ENCODE results near the gene PCYT2. TPM values are rescaled to one million over a fixed set of nuclear protein-coding genes. Genes with fewer than 3 reads are reported as not detected.

Gene PCYT2
- total RNA-seq, 1 donor from 2014 or later = 24.5 TPM

DNA sequence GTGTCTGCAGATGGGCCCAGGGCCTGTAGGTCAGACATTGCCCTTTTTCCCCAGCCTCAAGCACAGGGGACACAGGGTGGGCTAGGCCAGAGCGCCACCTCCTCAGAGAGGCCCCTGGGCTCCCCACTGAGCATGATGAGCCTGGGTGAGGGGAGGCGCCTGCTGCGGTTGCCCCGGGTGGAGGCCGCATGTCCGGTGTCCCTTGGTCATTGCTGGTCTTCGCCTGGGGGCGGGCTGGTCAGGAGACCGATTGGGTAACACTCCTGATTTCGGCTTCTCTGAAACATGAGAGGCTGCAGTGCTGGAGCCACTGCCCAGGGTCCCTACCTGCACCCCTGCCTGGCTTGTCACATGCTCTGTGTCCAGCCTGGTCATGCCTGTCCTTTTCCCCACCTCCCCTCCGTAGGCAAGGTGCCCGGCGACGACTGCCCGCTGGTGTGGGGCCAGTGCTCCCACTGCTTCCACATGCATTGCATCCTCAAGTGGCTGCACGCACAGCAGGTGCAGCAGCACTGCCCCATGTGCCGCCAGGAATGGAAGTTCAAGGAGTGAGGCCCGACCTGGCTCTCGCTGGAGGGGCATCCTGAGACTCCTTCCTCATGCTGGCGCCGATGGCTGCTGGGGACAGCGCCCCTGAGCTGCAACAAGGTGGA is 11.6 kb downstream of the PCYT2 start:
- DNase-seq = no peak

DNA sequence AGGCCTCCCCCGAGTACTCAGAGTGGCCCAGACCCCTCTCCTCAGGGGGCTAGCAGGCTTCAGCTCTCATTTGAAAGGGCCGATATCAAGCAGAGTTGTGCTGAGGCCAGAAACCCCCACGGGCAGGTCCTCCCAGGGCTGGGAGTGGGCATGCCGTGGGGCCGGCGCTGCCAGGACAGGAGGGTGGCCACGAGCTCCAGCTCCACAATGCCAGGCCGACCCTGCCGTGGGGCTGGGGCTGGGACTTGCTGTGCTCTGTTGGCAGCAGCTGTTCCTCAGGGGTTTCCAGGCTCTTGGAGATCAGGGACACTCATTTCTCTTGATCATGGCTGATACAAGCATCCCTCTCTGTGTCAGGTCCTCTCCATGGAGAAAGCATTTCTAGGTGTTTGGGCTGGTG is 12.3 kb downstream of the PCYT2 start:
- no peak for DNase-seq

GRCh38 chr17:81898029-81898866 is 13.0 kb downstream of the PCYT2 start:
- peak; percentile 70 for DNase-seq

DNA sequence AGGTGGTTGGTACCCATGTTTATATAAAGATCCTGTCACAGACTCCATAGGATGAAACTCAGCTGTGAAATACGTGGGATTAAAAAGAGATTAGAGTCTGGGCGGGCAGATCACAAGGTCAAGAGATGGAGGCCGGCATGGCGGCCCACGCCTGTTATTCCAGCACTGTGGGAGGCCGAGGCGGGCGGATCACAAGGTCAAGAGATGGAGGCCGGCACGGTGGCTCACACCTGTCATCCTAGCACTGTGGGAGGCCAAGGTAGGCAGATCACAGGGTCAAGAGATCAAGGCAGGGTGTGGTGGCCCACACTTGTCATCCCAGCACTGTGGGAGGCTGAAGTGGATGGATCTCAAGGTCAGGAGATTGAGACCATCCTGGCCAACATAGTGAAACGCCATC is 15.8 kb downstream of the PCYT2 start:
- no peak for DNase-seq

DNA sequence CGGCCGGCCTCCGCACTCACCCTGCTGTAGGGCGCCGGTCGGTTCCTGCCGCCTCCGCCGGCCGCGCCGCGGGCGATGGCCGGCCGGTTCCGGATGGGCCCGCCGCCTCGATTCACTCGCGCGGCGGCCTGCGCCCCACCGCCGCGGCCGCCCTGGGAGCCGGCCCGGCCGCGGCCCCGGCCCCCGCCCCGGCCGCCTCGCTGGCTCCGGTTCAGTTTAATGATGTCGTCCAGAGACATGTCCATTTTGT is 20.0 kb downstream of the PCYT2 start:
- no peak for DNase-seq

- no peak for DNase-seq
Measured at GRCh38 chr17:81890447-81891302, 20.5 kb downstream of the PCYT2 start.

DNA sequence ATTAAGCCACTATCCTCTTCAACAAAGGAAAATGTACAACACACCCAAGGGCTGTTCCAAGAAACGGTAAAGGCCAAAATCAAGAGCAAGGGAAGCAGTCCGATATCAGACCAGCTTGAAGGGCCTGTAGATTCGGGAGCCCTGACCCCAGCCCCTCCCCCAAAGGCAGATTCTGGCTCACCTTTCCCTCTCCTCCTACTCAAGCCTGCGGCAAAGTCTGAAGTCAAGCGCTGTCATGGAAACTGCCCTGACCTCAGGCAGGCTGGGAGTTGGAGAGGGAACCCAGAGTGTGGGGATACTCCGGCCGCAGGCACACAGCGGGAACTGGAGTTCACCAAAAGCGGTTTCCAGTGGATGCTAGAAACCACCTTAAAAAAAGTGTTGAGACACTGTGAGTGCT is 21.6 kb downstream of the PCYT2 start:
- no peak for DNase-seq

DNA sequence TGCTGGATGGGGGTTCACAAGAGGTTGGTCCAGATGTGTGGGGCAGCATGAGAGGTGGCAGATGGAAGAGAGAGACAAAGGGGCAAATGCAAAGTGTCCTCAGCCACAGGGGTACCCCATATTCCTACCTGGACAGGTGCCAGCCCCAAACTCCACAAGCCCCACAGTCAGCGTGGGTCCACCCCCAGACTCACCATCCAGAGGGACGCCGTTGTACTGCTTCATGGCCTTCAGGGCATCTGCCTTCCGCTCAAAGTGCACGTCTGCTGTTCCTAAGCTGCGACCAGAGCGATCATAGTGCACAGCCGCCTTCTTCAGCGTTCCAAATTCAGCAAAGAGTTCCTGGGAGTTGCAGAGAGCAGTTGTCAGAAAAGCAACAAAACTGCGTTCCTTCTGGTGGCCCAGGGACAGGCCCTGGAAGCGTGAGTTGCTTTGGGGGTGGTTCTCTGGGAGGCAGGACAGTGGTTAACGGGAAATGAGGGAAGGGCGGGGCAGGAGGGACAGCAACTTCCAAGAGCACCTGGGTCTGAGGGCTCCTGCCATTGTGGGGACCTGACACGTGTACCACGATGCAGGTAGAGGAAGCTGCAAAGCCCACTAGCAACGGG is 22.1 kb downstream of the PCYT2 start:
- DNase-seq = no peak

- no peak for DNase-seq
Measured at GRCh38 chr17:81888105-81888987, 22.9 kb downstream of the PCYT2 start.

DNA sequence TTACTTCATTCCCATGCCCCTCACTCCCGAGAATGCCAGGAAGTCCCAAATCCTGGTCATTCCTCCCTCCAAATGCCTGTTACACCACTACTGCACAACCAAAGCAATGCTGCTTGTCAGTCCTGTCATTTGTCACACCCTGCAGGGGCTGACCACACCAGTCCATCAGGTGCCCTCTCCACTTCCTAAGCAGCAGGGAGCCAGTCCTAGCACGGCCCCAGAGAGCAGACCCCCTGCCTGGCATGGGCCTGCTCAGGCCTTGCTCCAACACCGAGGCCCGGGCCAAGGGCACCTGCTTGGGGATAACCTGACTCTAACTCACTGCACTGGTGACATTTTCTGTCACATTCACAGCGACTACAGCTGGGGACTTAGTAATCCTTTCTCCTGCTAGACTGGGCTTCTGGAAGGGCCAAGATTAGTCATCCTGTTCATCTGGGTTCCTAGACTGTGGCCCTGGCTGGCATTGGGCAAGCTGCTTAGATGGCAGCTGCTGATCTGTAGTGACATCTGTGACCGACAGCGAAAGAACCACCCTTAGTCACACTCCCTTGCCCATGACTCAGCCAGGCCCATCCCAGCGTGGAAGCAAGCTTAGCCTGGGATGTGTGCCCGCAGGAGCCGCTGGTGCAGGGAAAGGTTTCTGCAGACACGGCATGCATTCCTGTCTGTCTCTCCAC is 25.2 kb downstream of the PCYT2 start:
- DNase-seq = no peak

- no peak for DNase-seq
Measured at GRCh38 chr17:81885454-81885853, 25.7 kb downstream of the PCYT2 start.

DNA sequence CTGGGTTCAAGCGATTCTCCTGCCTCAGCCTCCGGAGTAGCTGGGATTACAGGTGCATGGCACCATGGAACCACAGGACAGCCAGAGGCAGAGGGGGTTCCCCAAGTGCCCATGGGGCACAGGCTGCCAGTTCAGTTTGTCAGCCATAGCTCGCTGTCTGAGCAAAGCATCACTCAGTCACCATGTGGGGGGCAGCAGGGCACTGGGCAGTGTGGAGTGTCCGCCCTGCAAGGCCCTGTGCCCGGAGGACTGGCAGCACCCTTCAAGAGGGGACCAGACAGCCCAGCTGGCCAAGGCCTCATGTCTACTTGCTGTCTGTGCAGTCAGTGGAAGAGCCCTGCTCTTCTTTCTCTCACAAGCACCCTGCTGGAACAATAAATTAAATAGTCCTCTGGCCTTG is 26.2 kb downstream of the PCYT2 start:
- DNase-seq = no peak

DNA sequence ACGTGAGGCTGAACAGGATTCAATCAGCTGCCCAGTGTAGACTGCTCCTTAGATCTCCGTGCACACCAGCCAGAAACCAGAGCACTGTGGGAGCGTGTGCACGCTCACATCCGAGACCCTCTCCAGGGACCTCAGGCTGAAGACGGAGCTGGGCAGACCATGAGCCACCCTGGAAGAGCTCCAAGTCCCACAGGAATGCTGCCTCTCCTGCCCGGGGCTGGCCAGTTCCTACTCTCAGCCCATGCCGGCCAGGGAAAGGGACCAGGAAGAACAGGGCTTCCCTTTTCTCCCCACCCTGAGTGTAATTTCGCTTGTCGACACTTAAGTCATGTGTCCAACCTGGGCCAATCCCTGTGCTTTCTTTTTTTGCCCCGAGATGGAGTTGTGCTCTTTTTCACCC is 26.7 kb downstream of the PCYT2 start:
- no peak for DNase-seq

- no peak for DNase-seq
Measured at GRCh38 chr17:81879121-81879520, 32.1 kb downstream of the PCYT2 start.

DNA sequence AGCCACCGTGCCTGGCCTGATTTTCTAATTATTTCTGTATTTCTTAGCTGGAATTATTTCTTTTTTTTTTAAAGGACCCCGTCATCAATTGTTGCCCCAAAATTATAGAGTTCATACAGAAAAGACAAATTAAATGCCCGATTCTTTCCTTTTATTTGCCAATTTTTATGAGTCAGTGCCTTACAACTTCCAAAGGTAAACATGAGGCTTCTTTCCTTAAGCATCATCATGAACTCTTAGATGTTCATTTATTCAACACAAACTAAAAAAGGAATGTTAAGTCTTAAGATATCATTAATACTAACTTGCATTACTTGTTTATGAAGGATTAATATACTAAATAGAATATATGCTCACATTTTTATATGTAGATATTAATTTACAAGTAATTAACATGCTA is 32.9 kb downstream of the PCYT2 start:
- DNase-seq = no peak

GRCh38 chr17:81877569-81877968 is 33.6 kb downstream of the PCYT2 start:
- no peak for DNase-seq

- peak; percentile 81 for DNase-seq
Measured at GRCh38 chr17:81871387-81872230, 39.6 kb downstream of the PCYT2 start.

- no peak for DNase-seq
Measured at GRCh38 chr17:81870981-81871386, 40.2 kb downstream of the PCYT2 start, which contains the start of gene ARHGDIA. ARHGDIA (minus strand) TSS chr17:81871337; CDS start chr17:81869930, 1,407 bp downstream.

- DNase-seq = no peak
Measured at GRCh38 chr17:81870131-81870980, 40.8 kb downstream of the PCYT2 start.

Data from occipital lobe (tissue), 2 donors.